ENCODE results near the gene HDAC7.

HDAC7 gene

DNA sequence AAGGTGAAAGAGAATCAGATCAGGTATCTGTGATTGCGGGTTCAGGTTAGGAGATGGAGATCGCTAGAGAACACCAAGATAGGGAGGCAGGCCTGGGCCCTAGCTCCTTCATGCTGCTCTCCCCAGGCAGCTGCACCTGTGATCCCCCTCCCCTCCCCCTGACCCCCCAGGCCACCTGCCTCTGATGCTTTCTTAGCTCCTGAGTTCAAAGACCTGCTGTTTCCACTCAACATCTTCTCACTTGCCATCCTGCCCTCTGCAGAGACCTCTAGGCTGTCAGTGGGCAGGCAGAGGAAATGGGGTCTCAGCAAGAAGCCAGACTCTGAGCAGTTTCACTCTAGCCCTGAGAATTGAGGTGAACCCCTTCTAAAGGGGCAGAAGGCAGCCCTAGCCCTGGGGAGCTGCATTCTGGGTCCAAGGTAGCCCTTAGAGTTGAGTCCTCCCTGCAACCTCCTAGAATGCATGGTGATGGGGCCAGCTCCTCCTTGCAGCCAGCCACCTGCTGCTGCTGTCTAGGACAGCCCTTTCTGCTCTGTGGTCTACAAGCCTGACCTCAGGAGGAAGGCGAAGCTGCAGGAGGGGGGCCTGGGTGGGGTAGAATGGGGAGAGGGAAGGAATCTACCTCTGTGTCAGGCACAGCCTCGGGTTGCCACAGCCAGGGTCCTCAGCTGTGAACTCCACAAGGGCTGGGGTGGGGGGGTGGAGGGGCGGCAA, 53.0 kb downstream of the HDAC7 start:
- DNase-seq (ENCODE audit: low read depth in 1 of 2, low spot score in 1 of 2) = no peak

DNA sequence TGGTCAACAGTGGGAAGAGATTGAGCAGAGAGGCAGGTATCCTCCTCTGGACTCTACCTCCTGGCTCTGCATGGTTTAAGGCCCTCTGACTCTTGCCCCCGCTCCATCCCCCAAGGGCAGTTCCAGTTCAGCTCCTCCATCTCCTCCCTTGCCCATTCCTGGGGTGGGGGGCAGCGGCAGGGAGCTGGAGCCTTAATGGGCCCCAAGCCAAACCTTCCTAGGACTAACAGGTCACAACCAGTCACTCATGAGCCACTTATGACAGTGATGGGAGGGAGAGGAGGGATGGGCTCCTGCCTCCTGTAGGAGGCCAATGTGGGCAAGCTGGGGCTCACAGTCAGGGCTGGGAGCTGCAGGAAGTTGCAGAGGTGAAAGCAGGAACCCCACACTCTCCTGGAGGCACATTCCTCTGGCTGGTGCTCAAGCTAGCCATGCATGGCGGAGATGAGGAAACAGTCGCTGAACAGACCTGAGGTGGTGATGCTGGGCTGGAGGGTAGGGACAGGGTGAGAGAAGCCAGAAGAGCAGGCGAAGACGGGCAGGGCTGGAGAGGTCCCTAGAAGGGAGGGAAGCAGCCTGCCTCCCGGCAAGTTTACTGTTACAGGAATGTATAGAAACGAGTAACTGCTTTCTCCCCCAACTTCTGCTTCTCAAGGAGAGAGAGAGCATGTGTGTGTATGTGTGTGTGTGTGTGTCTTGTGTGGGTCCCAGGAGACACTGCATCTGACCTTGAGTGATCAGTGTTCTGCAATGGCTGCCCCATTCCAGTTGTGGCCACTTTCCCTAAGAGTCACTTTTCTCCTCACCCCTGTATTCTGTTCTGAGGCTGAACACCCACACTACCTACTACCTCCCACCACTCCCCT, 56.0 kb downstream of the HDAC7 start:
- DNase-seq (ENCODE audit: low read depth in 1 of 2, low spot score in 1 of 2) = no peak

GRCh38 chr12:47762850-47763465, 56.7 kb downstream of the HDAC7 start:
- no peak for DNase-seq (ENCODE audit: low read depth in 1 of 2, low spot score in 1 of 2)

GRCh38 chr12:47758834-47759690, 60.6 kb downstream of the HDAC7 start, which contains the start of gene RAPGEF3:
Gene RAPGEF3, minus strand, starts transcription at chr12:47758880. Its CDS starts 324 bp downstream, at chr12:47758556.
- peak; percentile 35 to 65 for DNase-seq (ENCODE audit: low read depth in 1 of 2, low spot score in 1 of 2)

- no peak for DNase-seq (ENCODE audit: low read depth in 1 of 2, low spot score in 1 of 2)
These were observed 61.2 kb downstream of the HDAC7 start for GRCh38 chr12:47758584-47758833.

DNA sequence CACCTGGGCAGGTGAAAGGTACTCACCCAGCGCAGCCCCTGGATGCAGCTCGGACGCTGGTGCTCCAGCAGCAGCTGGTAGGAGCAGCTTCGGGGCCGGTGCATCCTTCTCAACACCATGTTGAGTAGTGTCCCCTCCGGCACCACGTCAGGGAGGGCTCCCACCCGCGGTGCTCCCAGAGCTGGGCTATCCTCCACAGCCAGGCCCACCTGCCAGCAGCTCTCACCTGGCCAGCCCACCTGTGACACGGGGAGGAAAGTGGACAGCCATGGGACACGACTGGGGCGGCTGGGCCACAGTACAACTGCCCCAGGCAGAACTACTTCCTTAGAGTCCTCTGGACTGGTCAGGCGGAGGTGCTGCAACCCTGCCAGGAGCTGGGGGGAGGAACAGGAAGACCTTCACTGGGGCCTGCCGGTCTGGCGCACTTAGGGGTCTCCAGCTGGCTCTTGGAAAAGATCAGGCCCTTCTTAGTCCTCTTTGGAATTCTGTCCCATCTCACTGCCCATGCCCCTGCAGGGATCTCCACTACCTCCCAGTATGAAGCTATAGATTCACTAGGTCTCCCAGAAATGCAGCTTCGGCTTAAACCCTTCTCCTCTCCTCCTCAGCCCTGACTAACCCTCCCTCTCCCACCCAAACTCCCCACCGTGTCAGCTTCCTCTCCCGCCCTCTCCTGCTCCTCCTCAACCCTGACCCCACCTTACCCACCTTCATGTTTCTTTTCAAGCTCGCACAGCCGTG, 61.7 kb downstream of the HDAC7 start:
- no peak for DNase-seq (ENCODE audit: low read depth in 1 of 2, low spot score in 1 of 2)

DNA sequence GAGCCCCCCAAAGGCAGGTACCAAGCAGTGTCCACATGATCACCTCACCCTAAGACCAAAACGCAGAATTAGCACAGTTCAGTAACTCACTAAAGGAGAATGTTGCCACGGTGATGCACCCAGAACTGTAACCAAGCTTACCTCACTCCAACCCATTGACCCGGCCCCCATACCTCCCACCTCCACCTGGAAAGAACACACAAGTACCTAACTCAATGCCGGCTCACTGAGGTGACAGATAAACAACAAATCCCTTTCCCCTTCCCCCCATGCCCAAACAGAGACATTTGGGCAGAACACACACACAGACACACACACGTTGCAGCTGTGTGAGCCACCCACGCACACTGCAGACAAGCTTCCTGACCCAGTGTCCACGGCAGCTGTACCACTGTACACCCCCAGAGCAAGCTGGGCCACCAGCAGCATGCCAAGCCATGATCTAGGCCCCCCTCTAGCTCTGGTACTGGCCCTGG, 62.3 kb downstream of the HDAC7 start:
- DNase-seq (ENCODE audit: low read depth in 1 of 2, low spot score in 1 of 2) = no peak

DNA sequence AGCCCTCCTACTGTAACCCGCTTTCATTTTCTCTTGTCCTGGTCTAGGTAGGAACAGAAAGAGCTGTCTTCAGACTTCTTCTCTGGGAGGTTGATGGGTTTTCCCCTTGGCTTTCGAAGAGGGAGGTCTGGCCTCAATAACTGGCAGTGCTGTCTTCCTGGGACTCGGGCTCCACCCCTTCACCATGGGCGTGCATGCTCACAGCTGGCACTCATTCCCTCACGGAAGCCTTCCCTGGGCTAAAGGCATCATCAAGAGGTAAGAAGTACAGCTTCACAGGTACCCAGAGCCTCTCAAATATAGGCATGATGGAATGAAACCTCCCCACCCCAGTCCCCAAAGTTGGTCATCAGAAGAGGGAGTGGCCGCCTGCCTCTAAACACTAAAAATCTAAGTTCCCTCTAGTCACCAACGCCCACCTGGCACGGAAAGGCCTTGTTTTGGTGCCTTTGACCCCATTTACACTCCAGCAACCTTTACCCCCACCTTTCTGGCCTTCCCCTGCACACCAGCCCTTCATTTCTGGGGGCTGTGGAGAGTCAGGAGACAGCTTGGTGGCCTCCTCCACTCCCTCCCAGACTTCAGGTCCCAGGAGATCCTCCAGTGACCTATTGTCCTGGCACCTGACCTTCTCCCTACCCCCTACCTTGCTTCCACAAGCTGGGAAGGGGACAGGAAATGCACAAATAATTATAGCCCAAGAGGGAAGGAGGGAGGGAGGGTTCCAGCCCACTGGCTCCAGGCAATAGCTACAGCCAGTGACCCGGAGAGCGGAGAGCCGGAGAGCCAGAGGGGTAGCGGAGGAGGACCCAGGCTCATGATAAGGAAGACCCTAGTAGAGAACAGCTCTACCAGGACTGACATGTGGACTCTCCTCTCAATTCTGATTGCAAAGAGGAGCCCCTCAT, 63.8 kb downstream of the HDAC7 start:
- DNase-seq (ENCODE audit: low read depth in 1 of 2, low spot score in 1 of 2) = no peak

DNA sequence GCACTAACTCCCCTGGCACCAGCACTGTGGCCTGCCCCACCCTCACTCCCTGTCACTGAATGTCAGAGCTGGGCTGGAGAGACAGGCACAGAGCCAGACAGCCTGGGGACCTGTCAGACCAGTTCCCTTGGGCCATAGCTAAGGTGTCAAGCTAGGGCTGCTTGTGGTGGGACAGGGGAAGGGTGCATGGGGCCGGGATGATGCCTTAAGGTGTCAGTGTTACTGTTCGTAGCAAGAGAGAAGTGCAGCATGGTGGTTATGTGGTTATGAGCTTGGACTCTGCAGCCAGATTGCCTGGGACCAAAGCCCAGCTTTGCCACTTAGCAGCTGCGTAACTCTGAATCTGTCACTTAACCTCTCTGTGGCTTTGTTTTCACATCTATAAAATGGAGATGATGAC, 64.8 kb downstream of the HDAC7 start:
- DNase-seq (ENCODE audit: low read depth in 1 of 2, low spot score in 1 of 2) = no peak

DNA sequence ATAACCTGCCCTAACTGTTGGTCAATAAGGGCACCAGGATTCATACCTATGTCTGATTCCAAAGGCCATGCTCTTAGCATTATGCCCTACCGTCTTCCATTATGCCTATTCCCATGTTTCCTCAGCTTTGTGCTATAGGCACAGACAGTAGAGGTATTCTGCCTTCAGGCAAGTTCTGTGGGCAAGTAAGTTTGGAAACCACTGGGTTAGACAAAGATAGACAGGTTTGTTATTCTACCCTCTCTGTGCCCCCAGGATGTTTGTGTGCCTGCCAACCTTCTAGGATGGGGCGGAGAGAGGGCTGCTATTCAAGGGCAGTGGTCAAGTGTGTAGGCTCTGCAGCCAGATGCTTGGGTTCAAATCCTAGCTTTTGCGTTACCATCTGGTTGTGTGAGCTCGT, 65.6 kb downstream of the HDAC7 start:
- no peak for DNase-seq (ENCODE audit: low read depth in 1 of 2, low spot score in 1 of 2)

DNA sequence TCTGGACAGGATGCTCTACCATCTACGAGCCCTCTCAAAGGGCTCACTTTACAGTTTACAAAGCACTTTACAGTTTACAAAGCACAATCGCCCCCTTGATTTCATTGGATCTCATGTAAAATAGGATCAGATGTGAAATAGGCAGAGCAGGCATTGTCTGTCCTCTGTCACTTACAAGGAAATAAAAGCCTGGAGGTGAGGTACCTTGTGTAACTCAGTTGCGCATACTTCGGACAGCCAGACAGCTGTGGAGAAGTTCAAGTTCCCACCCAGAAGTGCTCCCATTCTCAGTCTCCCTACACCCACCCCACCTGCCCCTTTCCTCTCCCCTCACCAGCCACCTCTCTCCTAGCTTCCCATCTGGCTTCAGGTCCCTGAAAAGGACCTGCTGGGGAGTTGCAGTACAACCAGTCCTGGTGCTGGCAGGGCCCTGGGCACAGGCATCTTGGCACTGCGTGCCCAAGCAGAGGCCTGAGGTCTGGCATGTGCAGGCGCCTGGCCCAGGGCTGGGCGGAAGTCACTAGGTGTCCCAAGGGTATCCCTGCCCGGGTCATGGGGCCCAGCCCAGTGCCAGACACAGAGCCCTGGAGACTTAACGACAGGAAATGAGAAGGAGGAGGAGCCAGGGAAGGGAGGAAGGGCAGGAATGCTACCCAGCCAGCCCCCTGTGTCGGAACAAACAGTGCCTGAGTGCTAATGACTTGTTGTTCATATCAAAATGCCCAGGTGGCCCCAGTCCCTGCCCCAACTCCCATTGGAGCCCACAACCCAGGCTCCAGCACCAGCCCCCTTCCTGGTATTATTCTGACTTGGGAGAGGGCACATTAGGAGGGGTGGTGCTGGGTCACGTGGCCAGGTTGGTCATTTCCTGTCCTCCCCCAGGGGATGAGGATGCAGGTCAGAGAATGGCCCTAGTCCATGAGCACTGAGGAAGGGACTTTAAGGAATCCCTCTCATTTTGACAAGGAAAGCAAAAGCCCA, 66.4 kb downstream of the HDAC7 start:
- DNase-seq (ENCODE audit: low read depth in 1 of 2, low spot score in 1 of 2) = no peak

- DNase-seq (ENCODE audit: low read depth in 1 of 2, low spot score in 1 of 2) = no peak
These were observed 67.2 kb downstream of the HDAC7 start for GRCh38 chr12:47752552-47752951.

DNA sequence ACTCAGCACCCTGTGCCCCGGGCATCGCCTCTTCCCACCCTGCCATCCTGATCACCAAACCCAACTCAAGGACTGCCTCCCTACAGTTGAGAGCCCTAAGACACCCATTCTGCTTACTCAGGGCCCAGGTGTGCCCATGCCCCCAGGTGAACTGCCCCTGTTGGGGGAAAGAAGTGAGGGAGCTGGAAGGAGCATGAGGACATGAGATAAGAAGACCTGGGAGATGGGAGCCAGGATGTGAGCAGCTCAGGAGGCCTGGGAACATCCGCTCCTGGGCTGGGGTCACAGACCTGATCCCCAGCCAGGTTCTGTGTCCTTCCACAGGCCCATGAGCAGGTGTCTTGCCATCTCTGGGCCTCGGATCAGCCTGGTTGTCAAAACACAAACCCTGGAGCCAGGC, 67.6 kb downstream of the HDAC7 start:
- DNase-seq (ENCODE audit: low read depth in 1 of 2, low spot score in 1 of 2) = no peak

DNA sequence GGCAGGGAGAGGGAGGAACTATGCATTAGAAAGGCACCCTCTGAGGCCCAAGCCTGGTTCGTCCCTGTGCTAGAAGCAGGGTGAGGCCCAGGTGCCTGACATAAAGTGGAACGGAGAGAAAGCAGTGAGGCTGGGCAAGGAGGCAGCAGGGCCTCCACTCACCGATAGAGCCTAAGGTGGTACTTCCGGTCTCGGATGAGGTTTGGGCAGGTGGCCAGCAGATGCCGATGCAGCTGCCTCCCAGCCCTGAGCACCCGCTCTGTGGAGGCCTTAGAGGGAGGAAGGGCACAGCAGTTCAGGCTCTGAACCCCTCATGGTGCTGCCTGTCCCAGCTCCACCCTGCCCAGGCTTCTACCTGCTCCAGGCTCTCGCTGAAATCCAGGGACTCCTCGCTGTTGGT, 68.1 kb downstream of the HDAC7 start:
- DNase-seq (ENCODE audit: low read depth in 1 of 2, low spot score in 1 of 2) = no peak

DNA sequence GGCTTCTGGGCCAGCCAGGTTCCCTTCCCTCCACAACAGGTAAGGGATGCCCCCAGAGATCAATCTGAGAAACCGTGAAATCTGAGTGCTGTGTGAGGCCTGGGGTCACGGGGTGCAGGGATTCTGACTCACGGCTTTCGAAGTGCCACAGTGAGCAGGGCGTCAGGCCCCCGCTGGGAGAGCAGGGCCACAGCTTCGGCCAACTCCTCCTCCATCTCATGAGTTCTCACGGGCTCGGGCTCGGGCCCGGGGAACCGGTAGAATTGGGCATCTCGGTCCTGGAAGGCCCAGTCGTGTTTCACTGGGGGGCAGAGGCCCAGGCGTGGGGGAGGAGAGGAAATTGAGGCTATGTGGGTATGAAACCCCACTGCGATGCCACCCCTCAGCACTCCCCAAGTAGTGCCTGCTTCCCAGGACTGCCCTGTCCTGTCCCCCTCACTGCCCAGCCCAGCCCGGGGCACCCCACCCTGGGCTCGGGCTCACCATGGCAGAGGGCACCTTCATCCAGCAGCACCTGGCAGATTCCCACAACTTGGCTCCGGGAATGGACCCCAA, 68.7 kb downstream of the HDAC7 start:
- DNase-seq (ENCODE audit: low read depth in 1 of 2, low spot score in 1 of 2) = no peak

GRCh38 chr12:47750229-47750798, 69.4 kb downstream of the HDAC7 start:
- DNase-seq (ENCODE audit: low read depth in 1 of 2, low spot score in 1 of 2) = no peak

DNA sequence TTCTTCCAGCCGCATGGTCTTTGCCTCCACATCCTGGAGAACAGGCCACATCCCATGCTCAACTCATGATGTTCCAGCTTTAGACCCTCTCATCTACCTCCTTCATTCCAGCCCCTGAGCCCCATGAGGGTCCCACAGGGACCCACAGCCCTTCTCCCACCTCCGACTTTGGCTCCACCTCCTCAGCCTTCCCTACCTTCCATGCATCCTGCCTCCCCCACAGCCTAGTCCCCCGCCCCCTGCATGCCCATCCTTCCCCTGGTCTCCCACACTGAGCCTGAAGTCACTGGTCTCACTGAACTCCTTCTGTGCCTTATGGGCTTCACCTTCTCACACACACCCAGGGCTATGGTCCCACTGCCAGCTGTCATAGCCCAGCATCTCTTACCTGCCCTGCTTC, 70.8 kb downstream of the HDAC7 start:
- DNase-seq (ENCODE audit: low read depth in 1 of 2, low spot score in 1 of 2) = no peak

GRCh38 chr12:47748507-47748828, 71.2 kb downstream of the HDAC7 start:
- no peak for DNase-seq (ENCODE audit: low read depth in 1 of 2, low spot score in 1 of 2)
